Mesendoderm (in vitro differentiated cells): ENCODE measurements around the gene APBB1IP.
"Not testable (repeated sequence)": the region's sequence is repeated elsewhere in the genome, so short reads cannot be mapped to it uniquely, and the experiment has no call there.

Experiments used
- DNase-seq: peaks from one replicate; pipeline ENCODE4 v3.0.0; 2013
- H2AK5ac ChIP-seq: 2 replicates; pipeline ENCODE4 v1.6.1; 2013; ENCODE audit warnings: low read length, inconsistent platforms
- H2BK120ac ChIP-seq: 2 replicates; pipeline ENCODE4 v1.6.1; 2013; ENCODE audit warnings: low read depth, mild to moderate bottlenecking, low read length, moderate library complexity, mixed read lengths
- H2BK15ac ChIP-seq: replicated peaks from 2 replicates; pipeline ENCODE4 v1.6.1; 2013; ENCODE audit warnings: low read depth, mild to moderate bottlenecking, moderate library complexity
- H2BK5ac ChIP-seq: 2 replicates; pipeline ENCODE4 v1.6.1; 2013; ENCODE audit warnings: low read length, inconsistent platforms
- H3K18ac ChIP-seq: 2 replicates; pipeline ENCODE4 v1.6.1; 2013; ENCODE audit warnings: mild to moderate bottlenecking, low read length, mixed read lengths
- H3K23ac ChIP-seq: one replicate; pipeline ENCODE4 v1.6.1; 2013; ENCODE audit warnings: low read length
- H3K27ac ChIP-seq: 2 replicates; pipeline ENCODE4 v1.5.1; 2013; ENCODE audit warnings: low read depth, mild to moderate bottlenecking, inconsistent platforms, low read length, moderate library complexity
- H3K27me3 ChIP-seq: 2 replicates; pipeline ENCODE4 v1.6.1; 2013; ENCODE audit warnings: low read length, control low read depth, mild to moderate bottlenecking, inconsistent platforms; ENCODE audit not compliant: insufficient read depth, poor library complexity
- H3K36me3 ChIP-seq: 2 replicates; pipeline ENCODE4 v1.6.1; 2013; ENCODE audit warnings: low read length, inconsistent platforms; ENCODE audit not compliant: control insufficient read depth, insufficient read depth
- H3K4ac ChIP-seq: one replicate; pipeline ENCODE4 v1.6.1; 2013; ENCODE audit warnings: low read depth, mild to moderate bottlenecking, low read length, moderate library complexity
- H3K4me1 ChIP-seq: 2 replicates; pipeline ENCODE4 v1.6.1; 2013; ENCODE audit warnings: low read depth, low read length, inconsistent platforms; ENCODE audit not compliant: control insufficient read depth
- H3K4me2 ChIP-seq: 2 replicates; pipeline ENCODE4 v1.6.1; 2013; ENCODE audit warnings: low read length
- H3K4me3 ChIP-seq: 2 replicates; pipeline ENCODE4 v1.5.1; 2013; ENCODE audit warnings: mild to moderate bottlenecking, low read length
- H3K56ac ChIP-seq: one replicate; pipeline ENCODE4 v1.6.1; 2013; ENCODE audit warnings: low read length
- H3K79me1 ChIP-seq: 2 replicates; pipeline ENCODE4 v1.6.1; 2013; ENCODE audit warnings: low read length, inconsistent platforms
- H3K79me2 ChIP-seq: 2 replicates; pipeline ENCODE4 v1.6.1; 2013; ENCODE audit warnings: mild to moderate bottlenecking, low read length; ENCODE audit not compliant: control insufficient read depth, insufficient read depth
- H3K9ac ChIP-seq: 2 replicates; pipeline ENCODE4 v1.6.1; 2013; ENCODE audit warnings: low read length, inconsistent platforms
- H4K5ac ChIP-seq: one replicate; pipeline ENCODE4 v1.6.1; 2013; ENCODE audit warnings: low read length
- H4K8ac ChIP-seq: one replicate; pipeline ENCODE4 v1.6.1; 2013; ENCODE audit warnings: low read depth, mild to moderate bottlenecking, control low read depth, low read length, moderate library complexity
- WGBS: extraction: QIAGEN DNeasy Blood & Tissue Kit; methylation state at CpG from one replicate; pipeline ENCODE4 v1.1.7; 2013; ENCODE audit warnings: low lambda C conversion rate, missing lambda C conversion rate; ENCODE audit not compliant: insufficient coverage; ENCODE audit errors: extremely low coverage; 5-methylcytosine and 5-hydroxymethylcytosine counted together

The APBB1IP gene

DNA sequence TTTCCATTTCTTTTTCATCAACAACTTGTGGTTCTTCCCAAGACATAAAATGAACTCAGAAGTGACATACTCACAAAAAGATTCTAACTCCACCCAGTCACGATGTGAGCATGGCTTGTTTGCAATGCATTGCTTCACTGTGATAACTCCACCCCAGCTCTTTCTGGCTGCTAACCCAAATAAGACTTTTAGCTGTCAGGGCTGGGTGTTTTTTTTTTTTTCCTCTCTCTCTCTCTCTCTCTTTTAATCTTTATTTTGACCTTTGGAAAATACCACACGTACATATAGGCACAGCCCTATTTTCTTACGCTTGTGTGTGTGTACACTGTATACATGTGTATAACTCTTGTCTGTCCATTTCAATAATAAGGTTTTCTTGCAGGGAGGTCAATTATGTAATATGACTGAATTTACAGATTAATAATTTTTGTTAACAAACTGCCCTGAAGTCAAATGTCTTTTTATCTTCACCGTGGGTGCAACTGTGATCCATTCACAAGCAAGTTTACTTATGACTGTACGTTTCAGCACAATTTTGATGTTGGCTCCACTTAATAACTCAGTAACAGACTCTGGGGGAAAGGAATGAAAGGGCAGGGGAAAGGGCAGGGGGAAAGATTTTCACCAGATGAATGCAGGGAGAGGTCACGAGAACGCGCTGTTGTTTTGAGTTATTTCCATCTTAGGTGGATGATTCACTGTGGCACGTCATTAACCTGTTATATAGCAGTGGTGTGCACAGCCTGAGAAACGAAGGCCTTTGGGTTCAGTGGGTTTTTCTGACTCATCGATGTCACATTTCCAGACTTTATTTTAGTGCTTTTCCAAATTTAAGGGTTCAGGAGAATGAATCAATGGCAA, 49.1 kb downstream of the APBB1IP start:
- no peaks in the 10 kb centered on the region for H3K4me1 ChIP-seq
- H3K23ac ChIP-seq, result no peak overlapping the region
- no peak overlapping the region for H3K27ac ChIP-seq
- no peaks in the 10 kb centered on the region for H3K27me3 ChIP-seq
- no peak overlapping the region for H3K18ac ChIP-seq
- no peak overlapping the region for H3K4me3 ChIP-seq
- no peak overlapping the region for H4K8ac ChIP-seq
- H4K5ac ChIP-seq, result no peak overlapping the region
- H3K4ac ChIP-seq, result no peak overlapping the region
- no peaks in the 10 kb centered on the region for H3K36me3 ChIP-seq
- no peak overlapping the region for H2BK5ac ChIP-seq
- H3K9ac ChIP-seq, result no peak overlapping the region
- H2AK5ac ChIP-seq, result no peak overlapping the region
- no peak overlapping the region for H3K4me2 ChIP-seq
- no peak overlapping the region for H3K56ac ChIP-seq
- no peak overlapping the region for H2BK15ac ChIP-seq
- H3K79me2 ChIP-seq, result no peaks in the 10 kb centered on the region
- DNase-seq, result peak; percentile 22
- H3K79me1 ChIP-seq, result no peaks in the 10 kb centered on the region
- no CpG with 5 or more reads among the region's 11 CpGs for WGBS
- no peak overlapping the region for H2BK120ac ChIP-seq

- no peak for DNase-seq
- H3K9ac ChIP-seq, result no peak overlapping the region
- no peaks in the 10 kb centered on the region for H3K79me1 ChIP-seq
- no CpG with 5 or more reads among the region's 4 CpGs for WGBS
- no peak overlapping the region for H2BK5ac ChIP-seq
- H3K23ac ChIP-seq, result no peak overlapping the region
- H3K79me2 ChIP-seq, result no peaks in the 10 kb centered on the region
- H3K18ac ChIP-seq, result no peak overlapping the region
- H3K27ac ChIP-seq, result no peak overlapping the region
- H2AK5ac ChIP-seq, result no peak overlapping the region
- H3K36me3 ChIP-seq, result no peaks in the 10 kb centered on the region
- no peaks in the 10 kb centered on the region for H3K4me1 ChIP-seq
- no peaks in the 10 kb centered on the region for H3K27me3 ChIP-seq
- no peak overlapping the region for H3K4ac ChIP-seq
- H4K8ac ChIP-seq, result no peak overlapping the region
- no peak overlapping the region for H3K4me3 ChIP-seq
- H3K56ac ChIP-seq, result no peak overlapping the region
- no peak overlapping the region for H4K5ac ChIP-seq
- no peak overlapping the region for H2BK120ac ChIP-seq
- no peak overlapping the region for H2BK15ac ChIP-seq
- H3K4me2 ChIP-seq, result no peak overlapping the region
Measured at GRCh38 chr10:26488344-26488743, 50.2 kb downstream of the APBB1IP start.

- H2BK15ac ChIP-seq, result no peak overlapping the region
- no peaks in the 10 kb centered on the region for H3K36me3 ChIP-seq
- no peak overlapping the region for H2BK5ac ChIP-seq
- H3K56ac ChIP-seq, result no peak overlapping the region
- no peak for DNase-seq
- H3K79me1 ChIP-seq, result no peaks in the 10 kb centered on the region
- H3K18ac ChIP-seq, result no peak overlapping the region
- no peaks in the 10 kb centered on the region for H3K79me2 ChIP-seq
- H4K8ac ChIP-seq, result no peak overlapping the region
- 100% methylated on average over 3 of the region's 5 CpGs for WGBS
- no peak overlapping the region for H4K5ac ChIP-seq
- no peak overlapping the region for H3K9ac ChIP-seq
- no peak overlapping the region for H3K4me3 ChIP-seq
- no peak overlapping the region for H2AK5ac ChIP-seq
- H3K4me2 ChIP-seq, result no peak overlapping the region
- H3K4ac ChIP-seq, result no peak overlapping the region
- no peak overlapping the region for H3K27ac ChIP-seq
- no peaks in the 10 kb centered on the region for H3K27me3 ChIP-seq
- H2BK120ac ChIP-seq, result no peak overlapping the region
- no peaks in the 10 kb centered on the region for H3K4me1 ChIP-seq
- H3K23ac ChIP-seq, result no peak overlapping the region
Measured at GRCh38 chr10:26489081-26489480, 50.9 kb downstream of the APBB1IP start.

DNA sequence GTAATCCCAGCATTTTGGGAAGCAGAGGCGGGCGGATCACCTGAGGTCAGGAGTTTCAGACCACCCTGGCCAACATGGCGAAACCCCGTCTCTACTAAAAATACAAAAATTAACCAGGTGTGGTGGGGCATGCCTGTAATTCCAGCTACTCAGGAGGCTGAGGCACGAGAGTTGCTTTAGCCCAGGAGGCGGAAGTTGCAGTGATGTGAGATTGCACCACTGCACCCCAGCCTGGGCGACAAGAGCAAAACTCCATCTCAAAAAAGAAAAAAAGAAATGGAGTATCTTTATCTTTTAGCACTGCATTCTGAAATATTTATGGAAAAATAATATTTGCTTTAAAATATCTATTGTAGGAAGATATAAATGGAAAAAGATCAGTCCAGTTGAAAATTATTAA, 52.2 kb downstream of the APBB1IP start:
- H2AK5ac ChIP-seq, H4K8ac ChIP-seq, H3K9ac ChIP-seq, H3K23ac ChIP-seq, H3K79me2 ChIP-seq, H3K4me3 ChIP-seq, H4K5ac ChIP-seq, H3K56ac ChIP-seq, H3K18ac ChIP-seq, H3K27ac ChIP-seq, H2BK15ac ChIP-seq, H3K36me3 ChIP-seq, H3K4me2 ChIP-seq, H2BK120ac ChIP-seq, H3K27me3 ChIP-seq, H2BK5ac ChIP-seq, H3K79me1 ChIP-seq, H3K4ac ChIP-seq, H3K4me1 ChIP-seq, DNase-seq: not testable (repeated sequence)
- no CpG with 5 or more reads among the region's 7 CpGs for WGBS

DNA sequence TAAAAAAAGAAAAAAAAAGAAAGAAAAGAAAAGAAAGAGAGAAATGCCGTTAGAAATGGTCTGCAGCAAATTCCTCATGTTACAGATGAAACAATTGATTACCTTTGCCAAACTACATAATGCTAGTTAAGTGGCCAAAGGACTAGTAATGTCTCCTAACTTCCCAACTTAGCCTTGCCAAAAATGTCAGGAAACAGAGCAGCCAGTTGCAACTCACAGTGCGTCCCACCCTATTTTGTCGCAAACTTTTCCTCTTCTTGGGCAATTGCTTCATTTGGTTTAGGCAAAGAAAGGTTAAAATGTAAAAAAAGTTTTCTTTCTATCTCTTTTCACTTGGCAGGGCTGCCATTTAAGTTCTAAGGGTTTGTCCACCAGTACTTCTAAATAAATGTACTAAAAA, 53.1 kb downstream of the APBB1IP start:
- Histone ChIP-seq H3K4me2 (no peak overlapping the region), H3K79me1 (no peaks in the 10 kb centered on the region), H3K27ac (no peak overlapping the region), H3K79me2 (no peaks in the 10 kb centered on the region), H3K4me3 (no peak overlapping the region), H3K4ac (no peak overlapping the region), H3K23ac (no peak overlapping the region), H2AK5ac (no peak overlapping the region), H3K4me1 (no peaks in the 10 kb centered on the region), H3K9ac (no peak overlapping the region), H3K18ac (no peak overlapping the region), H4K5ac (no peak overlapping the region), H2BK15ac (no peak overlapping the region), H4K8ac (no peak overlapping the region), H3K27me3 (no peaks in the 10 kb centered on the region), H3K36me3 (no peaks in the 10 kb centered on the region), H2BK120ac (no peak overlapping the region), H2BK5ac (no peak overlapping the region), H3K56ac (no peak overlapping the region)
- DNase-seq, result no peak
- no CpG with 5 or more reads among the region's 3 CpGs for WGBS

DNA sequence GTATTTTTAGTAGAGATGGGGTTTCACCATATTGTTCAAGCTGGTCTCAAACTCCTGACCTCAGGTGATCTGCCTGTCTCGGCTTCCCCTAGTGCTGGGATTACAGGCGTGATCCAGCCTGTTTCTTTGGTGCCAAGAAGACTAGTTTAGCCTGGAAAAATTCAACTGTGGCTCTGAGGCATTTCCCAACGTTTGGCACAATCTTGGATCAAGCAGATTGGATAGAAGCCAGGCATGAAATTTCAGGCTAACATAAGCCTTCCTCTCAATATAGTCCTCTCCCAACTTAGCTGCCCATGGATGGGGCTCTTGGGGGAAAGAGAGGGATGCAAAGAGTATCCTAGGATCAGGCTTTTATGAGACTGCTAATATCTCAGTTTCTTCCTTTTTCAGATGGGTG, 53.8 kb downstream of the APBB1IP start:
- Histone ChIP-seq H3K27ac (no peak overlapping the region), H2AK5ac (no peak overlapping the region), H3K27me3 (no peaks in the 10 kb centered on the region), H4K5ac (no peak overlapping the region), H3K4me3 (no peak overlapping the region), H2BK5ac (no peak overlapping the region), H3K23ac (no peak overlapping the region), H3K79me1 (no peaks in the 10 kb centered on the region), H3K4ac (no peak overlapping the region), H3K18ac (no peak overlapping the region), H2BK15ac (no peak overlapping the region), H4K8ac (no peak overlapping the region), H2BK120ac (no peak overlapping the region), H3K4me1 (no peaks in the 10 kb centered on the region), H3K56ac (no peak overlapping the region), H3K79me2 (no peaks in the 10 kb centered on the region), H3K4me2 (no peak overlapping the region), H3K9ac (no peak overlapping the region), H3K36me3 (no peaks in the 10 kb centered on the region)
- DNase-seq, result no peak
- no CpG with 5 or more reads among the region's 3 CpGs for WGBS
